ENCODE results near the gene POLR2E.

POLR2E gene
- 41.5 to 151 (median 73.0) reads per million in 9 experiments for total RNA-seq

- Mint-ChIP-seq H3K36me3 (ENCODE audit: insufficient read depth) (peaks cover 43% of the 10 kb centered on the region), H3K27ac (peak within 1 kb of the TSS; percentile 77 to 88), H3K9me3 (no peaks in the 10 kb centered on the region), H3K4me1 (ENCODE audit: low read depth in 2 of 2) (peaks cover 26 to 29% of the 10 kb centered on the region in 2 donors), H3K27me3 (no peaks in the 10 kb centered on the region), H3K4me3 (peak within 1 kb of the TSS; percentile 92 to 93)
- ATAC-seq (replicated peaks) (peak; percentile 91), DNase-seq (peak; percentile 98 to 99 (median 99))
Observed at GRCh38 chr19:1094978-1095701, at the start of gene POLR2E. TSS of gene POLR2E (minus strand) at chr19:1095375. CDS start at chr19:1095315, 60 bp downstream.

- Mint-ChIP-seq H3K9me3 (peaks cover 2 to 8% of the 10 kb centered on the region in 2 donors), H3K4me1 (ENCODE audit: low read depth in 2 of 2) (peaks cover 5 to 19% of the 10 kb centered on the region in 2 donors), H3K36me3 (ENCODE audit: insufficient read depth) (peaks cover 9% of the 10 kb centered on the region), H3K4me3 (no peak overlapping the region), H3K27me3 (no peaks in the 10 kb centered on the region), H3K27ac (peak overlapping the region in 1 of 2 donors; percentile 94)
- no peak for DNase-seq
- no peak for ATAC-seq (replicated peaks)
Observed at GRCh38 chr19:1144741-1145140, 49.6 kb upstream of the POLR2E start.

DNA sequence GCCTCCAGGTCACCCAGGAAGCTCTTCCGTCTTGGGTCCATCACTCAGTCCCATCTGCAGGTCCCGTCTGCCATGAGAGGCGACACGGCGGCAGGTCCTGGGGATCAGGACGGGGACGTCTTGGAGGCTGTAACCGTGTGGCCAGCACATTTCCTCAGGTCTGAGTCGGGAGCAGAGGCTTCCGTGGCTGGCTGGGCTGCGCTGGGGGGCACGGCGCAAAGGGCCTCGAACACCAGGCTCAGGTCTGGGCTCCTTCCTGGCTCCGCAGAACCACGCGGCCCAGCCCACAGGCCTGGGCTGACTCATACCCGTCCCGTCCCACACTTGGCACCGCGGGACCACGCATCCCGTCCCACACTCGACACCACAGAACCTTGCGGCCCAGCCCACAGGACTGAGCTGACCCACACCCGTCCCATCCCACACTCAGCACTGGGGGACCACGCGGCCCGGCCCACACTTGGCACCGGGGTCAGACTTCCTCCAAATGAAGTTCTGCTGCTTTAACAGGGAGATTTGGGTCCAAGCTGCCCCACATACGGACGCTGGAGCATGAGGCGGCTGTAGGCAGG is 48.7 kb upstream of the POLR2E start:
- peak overlapping the region in 1 of 2 donors; percentile 94 for H3K27ac Mint-ChIP-seq
- DNase-seq (no peak), ATAC-seq (replicated peaks) (no peak)
- H3K4me1 Mint-ChIP-seq (ENCODE audit: low read depth in 2 of 2): peaks cover 5 to 19% of the 10 kb centered on the region in 2 donors
- peaks cover 16% of the 10 kb centered on the region for H3K36me3 Mint-ChIP-seq (ENCODE audit: insufficient read depth)
- H3K4me3 Mint-ChIP-seq: no peak overlapping the region
- no peaks in the 10 kb centered on the region for H3K27me3 Mint-ChIP-seq
- H3K9me3 Mint-ChIP-seq: peaks cover 2 to 8% of the 10 kb centered on the region in 2 donors

DNA sequence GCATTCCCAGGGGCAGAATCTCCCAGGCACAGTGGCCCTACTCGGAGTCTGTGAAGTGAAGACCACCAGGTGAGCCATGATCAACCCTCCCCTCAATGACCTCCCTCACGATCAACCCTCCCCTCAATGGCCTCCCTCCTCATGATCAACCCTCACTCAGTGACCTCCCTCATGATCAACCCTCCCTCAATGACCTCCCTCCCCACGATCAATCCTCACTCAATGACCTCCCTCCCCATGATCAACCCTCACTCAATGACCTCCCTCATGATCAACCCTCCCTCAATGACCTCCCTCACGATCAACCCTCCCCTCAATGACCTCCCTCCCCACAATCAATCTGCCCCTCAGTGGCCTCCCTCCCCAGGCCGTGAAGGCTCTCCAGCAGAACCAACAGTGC is 46.8 kb upstream of the POLR2E start:
- Mint-ChIP-seq H3K36me3 (ENCODE audit: insufficient read depth) (peaks cover 16% of the 10 kb centered on the region), H3K4me1 (ENCODE audit: low read depth in 2 of 2) (peaks cover 6 to 19% of the 10 kb centered on the region in 2 donors), H3K27ac (peak overlapping the region in 1 of 2 donors; percentile 30), H3K4me3 (no peak overlapping the region), H3K27me3 (no peaks in the 10 kb centered on the region), H3K9me3 (peaks cover 2 to 8% of the 10 kb centered on the region in 2 donors)
- no peak for ATAC-seq (replicated peaks)
- DNase-seq: no peak

GRCh38 chr19:1140272-1141027 is 45.3 kb upstream of the POLR2E start:
- H3K4me3 Mint-ChIP-seq: no peak overlapping the region
- no peaks in the 10 kb centered on the region for H3K27me3 Mint-ChIP-seq
- DNase-seq: no peak
- ATAC-seq (replicated peaks): no peak
- peaks cover 7 to 24% of the 10 kb centered on the region in 2 donors for H3K4me1 Mint-ChIP-seq (ENCODE audit: low read depth in 2 of 2)
- peaks cover 2 to 8% of the 10 kb centered on the region in 2 donors for H3K9me3 Mint-ChIP-seq
- H3K36me3 Mint-ChIP-seq (ENCODE audit: insufficient read depth): peaks cover 7% of the 10 kb centered on the region
- H3K27ac Mint-ChIP-seq: peak overlapping the region in 1 of 2 donors; percentile 44

DNA sequence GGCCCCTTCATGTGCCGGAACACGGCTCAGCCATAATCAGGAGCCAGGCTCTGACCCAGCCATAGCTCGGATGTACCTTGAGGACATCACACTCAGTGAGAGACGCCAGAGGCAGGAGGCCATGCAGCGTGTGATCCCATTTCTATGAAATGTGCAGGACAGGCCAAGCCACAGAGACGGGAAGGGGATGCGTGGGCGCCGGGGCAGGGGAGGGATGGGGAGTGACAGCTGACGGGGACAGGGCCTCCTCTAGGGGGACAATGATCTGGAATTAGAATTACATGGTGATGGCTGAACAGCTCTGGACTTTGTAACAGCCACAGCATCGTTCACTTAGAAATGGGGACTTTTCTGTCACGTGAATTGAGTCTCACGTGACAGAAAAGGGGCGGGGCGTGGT is 44.0 kb upstream of the POLR2E start:
- H3K27ac Mint-ChIP-seq: peak overlapping the region in 1 of 2 donors; percentile 25
- ATAC-seq (replicated peaks): no peak
- peaks cover 8% of the 10 kb centered on the region for H3K36me3 Mint-ChIP-seq (ENCODE audit: insufficient read depth)
- peaks cover 9 to 12% of the 10 kb centered on the region in 2 donors for H3K4me1 Mint-ChIP-seq (ENCODE audit: low read depth in 2 of 2)
- no peak for DNase-seq
- peaks cover 2 to 8% of the 10 kb centered on the region in 2 donors for H3K9me3 Mint-ChIP-seq
- no peak overlapping the region for H3K4me3 Mint-ChIP-seq
- H3K27me3 Mint-ChIP-seq: no peaks in the 10 kb centered on the region

GRCh38 chr19:1138121-1138520 is 42.9 kb upstream of the POLR2E start:
- Mint-ChIP-seq H3K9me3 (peaks cover 2 to 8% of the 10 kb centered on the region in 2 donors), H3K4me1 (ENCODE audit: low read depth in 2 of 2) (peaks cover 16% of the 10 kb centered on the region in 2 donors), H3K27ac (no peak overlapping the region), H3K27me3 (no peaks in the 10 kb centered on the region), H3K36me3 (ENCODE audit: insufficient read depth) (peaks cover 18% of the 10 kb centered on the region), H3K4me3 (no peak overlapping the region)
- DNase-seq: no peak
- ATAC-seq (replicated peaks): no peak

DNA sequence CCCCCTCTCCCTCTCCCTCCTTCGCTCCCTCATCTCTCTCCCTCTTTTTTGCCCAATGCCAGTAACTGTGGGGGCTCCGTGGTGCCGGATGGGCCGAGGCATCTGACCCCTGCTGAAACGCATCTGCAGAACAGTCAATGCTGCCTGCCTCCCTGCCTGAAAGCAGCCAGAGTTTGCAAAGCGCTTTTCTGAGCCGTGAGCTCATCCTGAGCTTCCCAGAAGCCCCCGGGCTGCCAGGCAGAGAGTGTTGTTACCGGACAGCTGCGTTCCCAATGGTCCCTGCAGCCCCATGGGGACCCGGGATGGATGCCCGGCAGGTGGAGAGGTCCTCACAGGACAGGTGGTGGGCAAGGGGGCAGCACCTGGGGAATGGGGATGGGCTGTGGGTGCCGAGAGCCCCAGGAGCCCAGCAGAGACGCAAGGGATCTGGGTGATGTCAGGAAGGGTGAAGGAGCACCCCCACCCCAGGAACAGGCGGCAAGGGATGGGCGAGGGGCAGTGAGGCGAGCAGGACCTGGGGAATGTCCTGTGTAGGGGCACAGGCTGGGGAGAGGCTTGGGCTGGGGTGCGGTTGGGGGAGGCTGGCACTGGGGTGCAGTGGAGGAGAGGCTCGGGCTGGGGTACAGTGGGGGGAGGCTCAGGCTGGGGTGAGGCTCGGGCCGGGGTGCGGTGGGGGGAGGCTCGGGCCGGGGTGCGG is 41.6 kb upstream of the POLR2E start:
- H3K27ac Mint-ChIP-seq: peak overlapping the region; percentile 19 to 83
- ATAC-seq (replicated peaks) (no peak), DNase-seq (no peak)
- H3K36me3 Mint-ChIP-seq (ENCODE audit: insufficient read depth): peaks cover 28% of the 10 kb centered on the region
- H3K4me1 Mint-ChIP-seq (ENCODE audit: low read depth in 2 of 2): peaks cover 11 to 12% of the 10 kb centered on the region in 2 donors
- H3K9me3 Mint-ChIP-seq: peaks cover 0 to 2% of the 10 kb centered on the region in 2 donors
- H3K27me3 Mint-ChIP-seq: no peaks in the 10 kb centered on the region
- no peak overlapping the region for H3K4me3 Mint-ChIP-seq

GRCh38 chr19:1136201-1136600 is 41.0 kb upstream of the POLR2E start:
- no peak overlapping the region for H3K4me3 Mint-ChIP-seq
- H3K27me3 Mint-ChIP-seq: no peaks in the 10 kb centered on the region
- H3K4me1 Mint-ChIP-seq (ENCODE audit: low read depth in 2 of 2): peaks cover 13 to 15% of the 10 kb centered on the region in 2 donors
- no peak for DNase-seq
- no peaks in the 10 kb centered on the region for H3K9me3 Mint-ChIP-seq
- ATAC-seq (replicated peaks): no peak
- H3K36me3 Mint-ChIP-seq (ENCODE audit: insufficient read depth): peaks cover 33% of the 10 kb centered on the region
- peak overlapping the region; percentile 19 to 83 for H3K27ac Mint-ChIP-seq

GRCh38 chr19:1135454-1135853 is 40.3 kb upstream of the POLR2E start:
- H3K4me1 Mint-ChIP-seq (ENCODE audit: low read depth in 2 of 2): peaks cover 21% of the 10 kb centered on the region in 2 donors
- H3K4me3 Mint-ChIP-seq: no peak overlapping the region
- no peak for DNase-seq
- peak overlapping the region in 1 of 2 donors; percentile 62 for H3K27ac Mint-ChIP-seq
- H3K27me3 Mint-ChIP-seq: no peaks in the 10 kb centered on the region
- H3K9me3 Mint-ChIP-seq: no peaks in the 10 kb centered on the region
- no peak for ATAC-seq (replicated peaks)
- peaks cover 33% of the 10 kb centered on the region for H3K36me3 Mint-ChIP-seq (ENCODE audit: insufficient read depth)

DNA sequence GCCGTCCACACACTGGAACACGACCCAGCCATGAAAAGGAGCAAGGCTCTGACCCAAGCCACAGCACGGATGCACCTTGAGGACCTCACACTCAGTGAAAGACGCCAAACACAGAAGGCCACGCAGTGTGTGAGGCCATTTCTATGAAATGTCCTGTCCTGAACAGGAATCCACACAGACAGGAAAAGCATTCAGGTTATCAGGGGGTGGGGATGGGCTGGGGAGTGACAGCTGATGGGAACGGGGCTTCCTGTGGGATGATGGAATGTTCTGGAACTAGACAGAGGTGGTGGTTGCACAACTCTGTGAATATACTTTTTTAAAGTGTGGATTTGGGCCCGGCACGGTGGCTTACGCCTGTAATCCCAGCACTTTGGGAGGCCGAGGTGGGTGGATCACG is 39.3 kb upstream of the POLR2E start:
- no peak for ATAC-seq (replicated peaks)
- DNase-seq: no peak
- H3K9me3 Mint-ChIP-seq: no peaks in the 10 kb centered on the region
- peaks cover 29% of the 10 kb centered on the region for H3K36me3 Mint-ChIP-seq (ENCODE audit: insufficient read depth)
- no peaks in the 10 kb centered on the region for H3K27me3 Mint-ChIP-seq
- H3K4me1 Mint-ChIP-seq (ENCODE audit: low read depth in 2 of 2): peaks cover 27 to 28% of the 10 kb centered on the region in 2 donors
- peak overlapping the region in 1 of 2 donors; percentile 84 for H3K4me3 Mint-ChIP-seq
- H3K27ac Mint-ChIP-seq: no peak overlapping the region

- Mint-ChIP-seq H3K9me3 (no peaks in the 10 kb centered on the region), H3K4me1 (ENCODE audit: low read depth in 2 of 2) (peaks cover 27 to 28% of the 10 kb centered on the region in 2 donors), H3K36me3 (ENCODE audit: insufficient read depth) (peaks cover 26% of the 10 kb centered on the region), H3K27ac (peak overlapping the region; percentile 85 to 94), H3K27me3 (no peaks in the 10 kb centered on the region), H3K4me3 (peak overlapping the region; percentile 83 to 84)
- peak; percentile 86 to 87 (median 87) for DNase-seq
- ATAC-seq (replicated peaks): peak; percentile 65
Observed at GRCh38 chr19:1133471-1133929, 38.3 kb upstream of the POLR2E start.
